Liver (tissue), 9 donors: ENCODE data around the gene CEP295NL. TPM values are rescaled to one million over a fixed set of nuclear protein-coding genes. Genes with fewer than 3 reads are reported as not detected.
A peak's percentile ranks its signal among the peaks of the same experiment; 100 is the strongest.

Experiments used
- DNase-seq: peaks from one replicate; pipeline ENCODE4 v3.0.0-alpha.2; 2017; ENCODE audit warnings: low spot score
- H3K27ac ChIP-seq, 2 donors: one replicate each; pipeline ENCODE4 v1.7.0; 2013; ENCODE audit warnings: inconsistent platforms in 2 of 2, low read length in 2 of 2, control low read depth in 1 of 2, low read depth in 1 of 2, mild to moderate bottlenecking in 1 of 2
- H3K27me3 ChIP-seq, 4 donors: one replicate each; pipeline versions ENCODE4 v1.6.1 to v1.7.0; 2013; ENCODE audit warnings: low read length in 3 of 4, inconsistent platforms in 1 of 4, mild to moderate bottlenecking in 1 of 4, moderate library complexity in 1 of 4; ENCODE audit not compliant: control insufficient read depth in 4 of 4, insufficient read depth in 4 of 4
- H3K36me3 ChIP-seq, 4 donors: one replicate each; pipeline versions ENCODE4 v1.6.1 to v1.7.0; 2013; ENCODE audit warnings: low read length in 3 of 4, mild to moderate bottlenecking in 3 of 4, low read depth in 1 of 4, moderate library complexity in 1 of 4; ENCODE audit not compliant: control insufficient read depth in 4 of 4, insufficient read depth in 3 of 4
- H3K4me1 ChIP-seq, 4 donors: one replicate each; pipeline versions ENCODE4 v1.6.1 to v1.7.0; 2013; ENCODE audit warnings: low read length in 3 of 4, mild to moderate bottlenecking in 3 of 4, moderate library complexity in 1 of 4; ENCODE audit not compliant: control insufficient read depth in 4 of 4, insufficient read depth in 4 of 4
- H3K4me3 ChIP-seq, 3 donors: one replicate each; pipeline versions ENCODE4 v1.6.1 to v1.7.0; 2013; ENCODE audit warnings: low read length in 3 of 3, control low read depth in 1 of 3, low read depth in 1 of 3, mild to moderate bottlenecking in 1 of 3
- H3K9ac ChIP-seq, 2 donors: one replicate each; pipeline ENCODE4 v1.7.0; 2013; ENCODE audit warnings: low read length in 2 of 2, mild to moderate bottlenecking in 2 of 2, moderate library complexity in 2 of 2, control low read depth in 1 of 2, low read depth in 1 of 2
- H3K9me3 ChIP-seq, 4 donors: one replicate each; pipeline versions ENCODE4 v1.6.1 to v1.7.0; 2013; ENCODE audit warnings: low read length in 3 of 4; ENCODE audit not compliant: control insufficient read depth in 4 of 4
- EGR1 ChIP-seq, 2 donors: IDR thresholded peaks; 2 replicates each; pipeline ENCODE4 v1.6.1; 2016 to 2018; ENCODE audit warnings: antibody characterized with exemption in 2 of 2, low read depth in 2 of 2
- FOXA1 ChIP-seq: IDR thresholded peaks from 2 replicates; pipeline ENCODE4 v1.6.1; 2016; ENCODE audit warnings: antibody characterized with exemption
- FOXA2 ChIP-seq: IDR thresholded peaks from 2 replicates; pipeline ENCODE4 v1.6.1; 2016; ENCODE audit warnings: antibody characterized with exemption
- GABPA ChIP-seq, 2 donors: IDR thresholded peaks in 1 of 2; conservative IDR thresholded peaks in 1 of 2; 2 replicates each; pipeline ENCODE4 v1.6.1; 2016; ENCODE audit warnings: antibody characterized with exemption in 2 of 2, mild to moderate bottlenecking in 1 of 2, moderate library complexity in 1 of 2
- HNF4A ChIP-seq, 2 donors: conservative IDR thresholded peaks; 2 replicates each; pipeline ENCODE4 v1.6.1; 2016; ENCODE audit warnings: antibody characterized with exemption in 2 of 2, mild to moderate bottlenecking in 2 of 2
- HNF4G ChIP-seq: IDR thresholded peaks from 2 replicates; pipeline ENCODE4 v1.6.1; 2016; ENCODE audit warnings: antibody characterized with exemption
- JUND ChIP-seq, 2 donors: IDR thresholded peaks; 2 replicates each; pipeline ENCODE4 v1.6.1; 2016; ENCODE audit warnings: antibody characterized with exemption in 2 of 2
- MAX ChIP-seq: IDR thresholded peaks from 2 replicates; pipeline ENCODE4 v1.6.1; 2016; ENCODE audit warnings: antibody characterized with exemption
- NR2F2 ChIP-seq: IDR thresholded peaks from 2 replicates; pipeline ENCODE4 v1.6.1; 2016; ENCODE audit warnings: antibody characterized with exemption
- RAD21 ChIP-seq, 2 donors: IDR thresholded peaks; 2 replicates each; pipeline ENCODE4 v1.6.1; 2016; ENCODE audit warnings: antibody characterized with exemption in 2 of 2, mild to moderate bottlenecking in 2 of 2
- SP1 ChIP-seq: IDR thresholded peaks from 2 replicates; pipeline ENCODE4 v1.6.1; 2018; ENCODE audit warnings: antibody characterized with exemption, mild to moderate bottlenecking
- YY1 ChIP-seq: IDR thresholded peaks from 2 replicates; pipeline ENCODE4 v1.6.1; 2016; ENCODE audit warnings: antibody characterized with exemption, mild to moderate bottlenecking
- WGBS: extraction: QIAGEN DNeasy Blood & Tissue Kit; methylation state at CpG from one replicate; pipeline ENCODE4 v1.1.7; 2013; 5-methylcytosine and 5-hydroxymethylcytosine counted together
- polyA plus RNA-seq, 2 donors: library from polyadenylated mRNA; stranded (reverse) in 1 of 2; unstranded in 1 of 2; fragments of 200-250 nt in 1 of 2; fragments of >200 nt in 1 of 2; fragmentation: Nextera tagmentation in 1 of 2; extraction: Ambion mirVana in 1 of 2; gene quantifications; one replicate each; pipeline versions ENCODE4 v1.2.1 to v1.2.3, GENCODE V29; 2013 to 2015
- total RNA-seq, 2 donors: library from RNA; depleted of rRNA; stranded (reverse); fragments of >200 nt; gene quantifications; one replicate each; pipeline ENCODE4 v1.2.3, GENCODE V29; 2014
- TF ChIP-seq, protein P1 (sequence below): IDR thresholded peaks from 2 replicates; pipeline ENCODE4 v1.6.1; 2016; ENCODE audit warnings: antibody characterized with exemption
- TF ChIP-seq, protein P2 (sequence below): IDR thresholded peaks from 2 replicates; pipeline ENCODE4 v1.6.1; 2016; ENCODE audit warnings: antibody characterized with exemption
- TF ChIP-seq, protein P3 (sequence below): fragments of 150-350 bp; IDR thresholded peaks from 2 replicates; pipeline ENCODE4 v1.5.1; 2017; ENCODE audit warnings: improper control_type of control experiment, low read depth, low read length; ENCODE audit not compliant: missing input control
- donor health status: healthy.
- donor health status: healthy.
- donor health status: healthy.
- donor health status: healthy.
- donor health status: healthy.

Gene CEP295NL
- total and polyA plus RNA-seq, 4 donors, result 0.28 to 1.0 TPM; not detected in 2

DNA sequence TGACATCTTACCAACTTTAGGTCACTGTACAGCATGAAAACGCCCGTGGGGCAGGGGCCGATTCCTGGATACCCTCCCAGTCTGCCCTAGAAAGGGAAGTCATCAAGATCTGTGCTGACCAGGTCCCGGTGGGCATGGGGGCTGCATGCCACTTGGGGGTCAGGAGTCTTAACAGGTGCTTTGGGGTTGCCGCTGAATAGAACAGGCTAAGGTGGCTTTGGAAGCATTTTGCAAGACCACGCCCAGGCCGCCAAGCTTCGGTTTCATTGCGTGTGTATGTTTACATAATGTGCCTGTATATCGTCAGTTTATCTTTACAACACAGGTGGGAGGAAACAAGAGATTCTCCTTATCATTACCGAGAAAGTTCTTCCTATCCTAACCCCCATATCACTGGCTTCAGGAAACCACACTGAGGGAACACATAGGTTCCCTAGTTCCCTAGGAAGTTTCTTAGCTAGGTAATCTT lies 49.0 kb downstream of the CEP295NL start:
- Histone ChIP-seq H3K4me3 (no peak overlapping the region), H3K27ac (no peak overlapping the region), H3K36me3 (peaks cover 0 to 2% (median 0%) of the 10 kb centered on the region in 4 donors), H3K27me3 (no peaks in the 10 kb centered on the region), H3K9ac (no peak overlapping the region), H3K9me3 (no peaks in the 10 kb centered on the region), H3K4me1 (no peaks in the 10 kb centered on the region)
- 76% methylated on average over 11 of the region's 11 CpGs for WGBS
- TF ChIP-seq FOXA1 (no peak), GABPA (IDR thresholded peaks at IDR 0.05 in 1 of 2, conservative IDR thresholded peaks at IDR 0.05 in 1 of 2) (no peak)
- TF ChIP-seq, protein P1, sequence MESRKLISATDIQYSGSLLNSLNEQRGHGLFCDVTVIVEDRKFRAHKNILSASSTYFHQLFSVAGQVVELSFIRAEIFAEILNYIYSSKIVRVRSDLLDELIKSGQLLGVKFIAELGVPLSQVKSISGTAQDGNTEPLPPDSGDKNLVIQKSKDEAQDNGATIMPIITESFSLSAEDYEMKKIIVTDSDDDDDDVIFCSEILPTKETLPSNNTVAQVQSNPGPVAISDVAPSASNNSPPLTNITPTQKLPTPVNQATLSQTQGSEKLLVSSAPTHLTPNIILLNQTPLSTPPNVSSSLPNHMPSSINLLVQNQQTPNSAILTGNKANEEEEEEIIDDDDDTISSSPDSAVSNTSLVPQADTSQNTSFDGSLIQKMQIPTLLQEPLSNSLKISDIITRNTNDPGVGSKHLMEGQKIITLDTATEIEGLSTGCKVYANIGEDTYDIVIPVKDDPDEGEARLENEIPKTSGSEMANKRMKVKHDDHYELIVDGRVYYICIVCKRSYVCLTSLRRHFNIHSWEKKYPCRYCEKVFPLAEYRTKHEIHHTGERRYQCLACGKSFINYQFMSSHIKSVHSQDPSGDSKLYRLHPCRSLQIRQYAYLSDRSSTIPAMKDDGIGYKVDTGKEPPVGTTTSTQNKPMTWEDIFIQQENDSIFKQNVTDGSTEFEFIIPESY, result no peak
- DNase-seq, result no peak

DNA sequence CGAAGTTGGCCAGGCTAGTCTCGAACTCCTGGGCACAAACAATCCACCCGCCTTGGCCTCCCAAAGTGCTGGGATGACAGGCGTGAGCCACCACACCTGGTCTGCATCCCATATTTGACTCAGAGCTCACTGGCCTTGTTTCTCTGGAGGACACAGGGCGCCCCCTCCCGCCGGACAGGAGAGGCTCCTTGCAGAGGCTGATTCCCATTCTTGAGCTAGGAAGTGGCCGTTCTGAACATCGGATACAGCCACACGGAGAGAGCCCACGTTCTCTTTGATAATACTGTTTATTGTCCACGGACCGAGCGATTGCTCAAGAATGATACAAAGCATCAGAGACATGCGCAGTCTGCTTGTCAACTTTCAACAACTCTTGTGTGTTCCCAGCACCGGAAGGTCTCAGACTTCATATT lies 50.3 kb downstream of the CEP295NL start:
- no peaks in the 10 kb centered on the region for H3K4me1 ChIP-seq
- no peaks in the 10 kb centered on the region for H3K27me3 ChIP-seq
- no peak overlapping the region for H3K27ac ChIP-seq
- TF ChIP-seq, protein P2, sequence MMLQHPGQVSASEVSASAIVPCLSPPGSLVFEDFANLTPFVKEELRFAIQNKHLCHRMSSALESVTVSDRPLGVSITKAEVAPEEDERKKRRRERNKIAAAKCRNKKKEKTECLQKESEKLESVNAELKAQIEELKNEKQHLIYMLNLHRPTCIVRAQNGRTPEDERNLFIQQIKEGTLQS, result no peak
- TF ChIP-seq RAD21 (IDR thresholded peaks at IDR 0.05) (peak; percentile 30 to 49), JUND (IDR thresholded peaks at IDR 0.05) (no peak)
- H3K36me3 ChIP-seq, result peaks cover 0 to 2% (median 0%) of the 10 kb centered on the region in 4 donors
- no peak overlapping the region for H3K4me3 ChIP-seq
- no peak for DNase-seq
- H3K9ac ChIP-seq, result no peak overlapping the region
- H3K9me3 ChIP-seq, result no peaks in the 10 kb centered on the region
- WGBS, result 71% methylated on average over 16 of the region's 16 CpGs

- WGBS, result 93% methylated on average over 5 of the region's 5 CpGs
- TF ChIP-seq JUND (IDR thresholded peaks at IDR 0.05) (no peak), HNF4A (conservative IDR thresholded peaks at IDR 0.05) (no peak), SP1 (no peak), RAD21 (IDR thresholded peaks at IDR 0.05) (no peak), EGR1 (IDR thresholded peaks at IDR 0.05; ENCODE audit: low read depth in 2 of 2) (no peak), YY1 (no peak), HNF4G (no peak), FOXA2 (no peak), MAX (no peak), NR2F2 (no peak), FOXA1 (no peak), GABPA (IDR thresholded peaks at IDR 0.05 in 1 of 2, conservative IDR thresholded peaks at IDR 0.05 in 1 of 2) (no peak)
- TF ChIP-seq, protein P2, result no peak
- TF ChIP-seq, protein P3, sequence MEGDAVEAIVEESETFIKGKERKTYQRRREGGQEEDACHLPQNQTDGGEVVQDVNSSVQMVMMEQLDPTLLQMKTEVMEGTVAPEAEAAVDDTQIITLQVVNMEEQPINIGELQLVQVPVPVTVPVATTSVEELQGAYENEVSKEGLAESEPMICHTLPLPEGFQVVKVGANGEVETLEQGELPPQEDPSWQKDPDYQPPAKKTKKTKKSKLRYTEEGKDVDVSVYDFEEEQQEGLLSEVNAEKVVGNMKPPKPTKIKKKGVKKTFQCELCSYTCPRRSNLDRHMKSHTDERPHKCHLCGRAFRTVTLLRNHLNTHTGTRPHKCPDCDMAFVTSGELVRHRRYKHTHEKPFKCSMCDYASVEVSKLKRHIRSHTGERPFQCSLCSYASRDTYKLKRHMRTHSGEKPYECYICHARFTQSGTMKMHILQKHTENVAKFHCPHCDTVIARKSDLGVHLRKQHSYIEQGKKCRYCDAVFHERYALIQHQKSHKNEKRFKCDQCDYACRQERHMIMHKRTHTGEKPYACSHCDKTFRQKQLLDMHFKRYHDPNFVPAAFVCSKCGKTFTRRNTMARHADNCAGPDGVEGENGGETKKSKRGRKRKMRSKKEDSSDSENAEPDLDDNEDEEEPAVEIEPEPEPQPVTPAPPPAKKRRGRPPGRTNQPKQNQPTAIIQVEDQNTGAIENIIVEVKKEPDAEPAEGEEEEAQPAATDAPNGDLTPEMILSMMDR, result no peak
- TF ChIP-seq, protein P1, result no peak
- no peak overlapping the region for H3K9ac ChIP-seq
- no peaks in the 10 kb centered on the region for H3K9me3 ChIP-seq
- H3K4me3 ChIP-seq, result no peak overlapping the region
- H3K27me3 ChIP-seq, result no peaks in the 10 kb centered on the region
- DNase-seq, result no peak
- H3K27ac ChIP-seq, result no peak overlapping the region
- no peaks in the 10 kb centered on the region for H3K36me3 ChIP-seq
- H3K4me1 ChIP-seq, result no peaks in the 10 kb centered on the region
These were observed 54.0 kb downstream of the CEP295NL start for GRCh38 chr17:78849026-78849425.
